SKM-1 (cell line): Measurements from ENCODE around the gene SMIM41.

Experiments used
- DNase-seq: peaks from one replicate; lab custom pipeline; 2025; ENCODE audit not compliant: unreplicated experiment; lab: John Stamatoyannopoulos, UW

Gene SMIM41

GRCh38 chr12:52050758-52051541 is 28.6 kb upstream of the SMIM41 start, which contains the start of gene NR4A1:
Gene NR4A1 (plus strand): TSS chr12:52051442. CDS start chr12:52054329, 2,887 bp downstream.
- DNase-seq, result no peak

GRCh38 chr12:52052468-52053186 is 26.9 kb upstream of the SMIM41 start:
- DNase-seq, result no peak

- no peak for DNase-seq
Observed at GRCh38 chr12:52053536-52054209, 25.8 kb upstream of the SMIM41 start.

- no peak for DNase-seq
Observed at GRCh38 chr12:52054231-52054832, 25.2 kb upstream of the SMIM41 start.

- no peak for DNase-seq
Observed at GRCh38 chr12:52054833-52055730, 24.4 kb upstream of the SMIM41 start.

GRCh38 chr12:52055731-52056711 is 23.5 kb upstream of the SMIM41 start:
- no peak for DNase-seq

- no peak for DNase-seq
Observed at GRCh38 chr12:52056801-52057637, 22.5 kb upstream of the SMIM41 start.

GRCh38 chr12:52057638-52058576 is 21.6 kb upstream of the SMIM41 start:
- no peak for DNase-seq

- DNase-seq, result no peak
Observed at GRCh38 chr12:52058631-52059361, 20.7 kb upstream of the SMIM41 start.

GRCh38 chr12:52059582-52060497 is 19.7 kb upstream of the SMIM41 start:
- no peak for DNase-seq

GRCh38 chr12:52060498-52061177 is 18.9 kb upstream of the SMIM41 start:
- no peak for DNase-seq

- DNase-seq, result no peak
Observed at GRCh38 chr12:52061470-52062166, 17.9 kb upstream of the SMIM41 start.

- no peak for DNase-seq
Observed at GRCh38 chr12:52062167-52063081, 17.1 kb upstream of the SMIM41 start.
